Measurements from ENCODE around the gene UTP25. TPM values are rescaled to one million over a fixed set of nuclear protein-coding genes. Genes with fewer than 3 reads are reported as not detected.
A peak's percentile ranks its signal among the peaks of the same experiment; 100 is the strongest.
"Not testable (repeated sequence)": the region's sequence is repeated elsewhere in the genome, so short reads cannot be mapped to it uniquely, and the experiment has no call there.

The UTP25 gene
- total RNA-seq, 1 experiment from 2014 or later: 14.3 TPM

DNA sequence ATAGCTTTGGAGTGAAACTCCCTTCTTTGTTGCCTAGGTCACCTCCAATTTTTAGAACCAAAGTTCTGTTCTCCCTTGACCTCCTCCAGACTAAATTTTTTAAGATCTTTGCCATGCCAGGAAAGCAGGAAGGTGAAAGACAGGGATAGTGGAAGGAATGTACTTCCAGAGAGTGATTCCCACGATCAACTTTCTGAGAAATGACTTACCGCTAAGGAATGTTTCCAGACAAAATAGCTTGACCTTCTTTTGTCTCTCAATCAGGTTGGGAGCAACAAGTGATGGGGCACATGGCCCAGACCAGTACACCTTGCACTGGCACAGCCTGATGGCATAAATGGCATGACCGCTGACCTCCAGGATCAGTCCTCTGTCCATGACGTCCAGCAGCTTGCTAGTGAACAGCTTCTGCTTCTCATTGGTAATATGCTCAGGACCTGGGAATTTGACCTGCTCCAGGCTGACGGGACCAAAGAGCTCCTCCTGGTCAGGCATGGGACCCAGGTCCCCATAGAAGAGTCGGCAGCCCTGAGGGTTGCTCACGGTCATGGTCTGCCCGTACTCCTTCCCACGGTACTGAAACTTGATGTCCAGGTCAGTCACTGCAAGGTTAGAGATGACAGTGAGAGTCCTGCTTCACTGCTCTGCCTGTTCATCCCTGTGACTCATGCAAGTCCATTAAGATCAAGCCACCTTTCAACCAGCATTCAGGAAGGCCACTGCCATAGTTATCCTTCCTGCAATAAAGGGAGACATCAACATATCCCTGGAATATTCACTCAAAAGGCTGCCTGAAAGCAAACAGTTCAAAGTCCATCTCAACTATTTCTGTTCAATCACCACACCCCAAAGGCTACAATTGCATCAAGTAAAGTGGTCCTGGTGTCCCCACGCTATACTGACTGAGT is 37.2 kb upstream of the UTP25 start:
- no peak for DNase-seq
- no peak overlapping the region for H3K4me2 ChIP-seq (ENCODE audit: low read length)
- intact Hi-C loops (cut with micrococcal nuclease): no loop called here

DNA sequence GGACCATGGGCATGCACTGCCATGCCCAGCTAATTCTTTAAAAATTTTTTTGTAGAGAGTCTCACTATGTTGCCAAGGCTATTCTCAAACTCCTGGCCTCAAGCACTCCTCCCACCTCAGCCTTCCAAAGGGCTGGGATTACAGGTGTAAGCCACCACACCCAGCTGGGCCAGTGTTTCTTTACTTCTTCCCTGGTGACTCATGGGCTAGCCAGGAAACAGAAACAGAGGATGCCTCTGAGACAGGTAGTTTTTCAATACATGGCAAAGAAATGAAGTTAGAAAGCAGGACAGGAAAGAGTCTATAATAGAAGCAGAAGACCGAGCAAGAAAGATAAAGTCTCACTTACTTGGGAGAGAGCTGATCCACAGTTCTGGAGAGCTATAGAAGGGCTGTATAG is 35.9 kb upstream of the UTP25 start:
- Histone ChIP-seq H3K27me3 (ENCODE audit: low read length) (no peaks in the 10 kb centered on the region), H3K4me3 (ENCODE audit: low read length) (no peak overlapping the region), H4K20me1 (ENCODE audit: low read length) (no peaks in the 10 kb centered on the region), H3K4me1 (ENCODE audit: insufficient read depth, low read length) (peaks cover 16% of the 10 kb centered on the region), H3K27ac (ENCODE audit: low read length) (no peak overlapping the region; the same call in 1 of the 2 replicates), H2AFZ (ENCODE audit: low read length) (no peak overlapping the region), H3F3A (ENCODE audit: low read length, unreplicated experiment) (no peaks in the 10 kb centered on the region), H3K9ac (ENCODE audit: low read length) (no peak overlapping the region), H3K9me2 (replicated peaks; ENCODE audit: low read length) (no peaks in the 10 kb centered on the region), H3K79me2 (ENCODE audit: low read length) (no peaks in the 10 kb centered on the region), H3K36me3 (ENCODE audit: low read depth, low read length) (peaks cover 75% of the 10 kb centered on the region), H3K4me2 (ENCODE audit: low read length) (no peak overlapping the region), H3K9me3 (ENCODE audit: low read length) (no peaks in the 10 kb centered on the region)
- TF ChIP-seq EZH2 (IDR thresholded peaks at IDR 0.05; ENCODE audit: low read length, unreplicated experiment) (no peak), EZH2phosphoT487 (IDR thresholded peaks at IDR 0.05; ENCODE audit: borderline replicate concordance, low read length) (no peak)
- TF ChIP-seq, protein P1, sequence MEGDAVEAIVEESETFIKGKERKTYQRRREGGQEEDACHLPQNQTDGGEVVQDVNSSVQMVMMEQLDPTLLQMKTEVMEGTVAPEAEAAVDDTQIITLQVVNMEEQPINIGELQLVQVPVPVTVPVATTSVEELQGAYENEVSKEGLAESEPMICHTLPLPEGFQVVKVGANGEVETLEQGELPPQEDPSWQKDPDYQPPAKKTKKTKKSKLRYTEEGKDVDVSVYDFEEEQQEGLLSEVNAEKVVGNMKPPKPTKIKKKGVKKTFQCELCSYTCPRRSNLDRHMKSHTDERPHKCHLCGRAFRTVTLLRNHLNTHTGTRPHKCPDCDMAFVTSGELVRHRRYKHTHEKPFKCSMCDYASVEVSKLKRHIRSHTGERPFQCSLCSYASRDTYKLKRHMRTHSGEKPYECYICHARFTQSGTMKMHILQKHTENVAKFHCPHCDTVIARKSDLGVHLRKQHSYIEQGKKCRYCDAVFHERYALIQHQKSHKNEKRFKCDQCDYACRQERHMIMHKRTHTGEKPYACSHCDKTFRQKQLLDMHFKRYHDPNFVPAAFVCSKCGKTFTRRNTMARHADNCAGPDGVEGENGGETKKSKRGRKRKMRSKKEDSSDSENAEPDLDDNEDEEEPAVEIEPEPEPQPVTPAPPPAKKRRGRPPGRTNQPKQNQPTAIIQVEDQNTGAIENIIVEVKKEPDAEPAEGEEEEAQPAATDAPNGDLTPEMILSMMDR (conservative IDR thresholded peaks at IDR 0.05; ENCODE audit: low read depth, low read length): no peak
- DNase-seq: peak; percentile 66
- intact Hi-C loops (cut with micrococcal nuclease): no loop called here
- BruUV-seq (replicated peaks): no TSS peak
- ChIA-PET POLR2A (ENCODE audit: unreplicated experiment) (no interaction called here), CTCF (interaction anchor here (0.8 kb wide), 1 partner anchor 31 kb away, joined by 4 read pairs; no protein-coding TSS in a partner anchor)
- ATAC-seq: peak; percentile 76

More for the DNA sequence above, 37.2 kb upstream of the UTP25 start:
- H3K27ac ChIP-seq (ENCODE audit: low read length): no peak overlapping the region
- H3K9ac ChIP-seq (ENCODE audit: low read length): no peak overlapping the region
- BruUV-seq (replicated peaks): no TSS peak
- peaks cover 63% of the 10 kb centered on the region for H3K36me3 ChIP-seq (ENCODE audit: low read depth, low read length)
- H3F3A ChIP-seq (ENCODE audit: low read length, unreplicated experiment): no peaks in the 10 kb centered on the region
- no peak for ATAC-seq
- no peak overlapping the region for H2AFZ ChIP-seq (ENCODE audit: low read length)
- no peaks in the 10 kb centered on the region for H3K9me2 ChIP-seq (replicated peaks; ENCODE audit: low read length)
- H4K20me1 ChIP-seq (ENCODE audit: low read length): no peaks in the 10 kb centered on the region
- no peak for TF ChIP-seq EZH2phosphoT487 (IDR thresholded peaks at IDR 0.05; ENCODE audit: borderline replicate concordance, low read length)
- TF ChIP-seq EZH2 (IDR thresholded peaks at IDR 0.05; ENCODE audit: low read length, unreplicated experiment): no peak
- TF ChIP-seq, protein P1 (conservative IDR thresholded peaks at IDR 0.05; ENCODE audit: low read depth, low read length): no peak
- H3K79me2 ChIP-seq (ENCODE audit: low read length): no peaks in the 10 kb centered on the region
- ChIA-PET CTCF (no interaction called here), POLR2A (ENCODE audit: unreplicated experiment) (no interaction called here)
- peaks cover 16% of the 10 kb centered on the region for H3K4me1 ChIP-seq (ENCODE audit: insufficient read depth, low read length)
- no peak overlapping the region for H3K4me3 ChIP-seq (ENCODE audit: low read length)
- H3K27me3 ChIP-seq (ENCODE audit: low read length): no peaks in the 10 kb centered on the region
- H3K9me3 ChIP-seq (ENCODE audit: low read length): no peaks in the 10 kb centered on the region

DNA sequence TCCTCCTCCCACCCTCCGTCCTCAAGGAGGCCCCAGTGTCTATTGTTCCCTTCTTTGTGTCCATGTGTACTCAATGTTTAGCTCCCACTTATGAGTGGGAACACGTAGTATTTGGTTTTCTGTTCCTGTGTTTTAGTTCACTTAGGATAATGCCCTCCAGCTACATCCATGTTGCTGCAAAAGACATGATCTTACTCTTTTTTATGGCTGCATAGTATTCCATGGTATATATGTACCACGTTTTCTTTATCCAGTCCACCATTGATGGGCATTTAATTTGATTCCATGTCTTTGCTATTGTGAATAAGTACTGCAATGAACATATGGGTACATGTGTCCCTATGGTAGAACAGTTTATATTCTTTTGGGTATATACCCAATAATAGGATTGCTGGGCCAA is 34.1 kb upstream of the UTP25 start:
- H3K79me2 ChIP-seq (ENCODE audit: low read length); H3K27ac ChIP-seq (ENCODE audit: low read length); H3F3A ChIP-seq (ENCODE audit: low read length, unreplicated experiment); H3K9me2 ChIP-seq (replicated peaks; ENCODE audit: low read length); DNase-seq; H4K20me1 ChIP-seq (ENCODE audit: low read length); H3K9ac ChIP-seq (ENCODE audit: low read length); H3K9me3 ChIP-seq (ENCODE audit: low read length); H3K27me3 ChIP-seq (ENCODE audit: low read length); BruUV-seq (replicated peaks); H2AFZ ChIP-seq (ENCODE audit: low read length); POLR2A ChIA-PET (ENCODE audit: unreplicated experiment); H3K4me3 ChIP-seq (ENCODE audit: low read length); intact Hi-C loops (cut with micrococcal nuclease); H3K4me2 ChIP-seq (ENCODE audit: low read length); CTCF ChIA-PET; ATAC-seq: not testable (repeated sequence)
- H3K4me1 ChIP-seq (ENCODE audit: insufficient read depth, low read length): peaks cover 12% of the 10 kb centered on the region
- peaks cover 66% of the 10 kb centered on the region for H3K36me3 ChIP-seq (ENCODE audit: low read depth, low read length)
